Heart right ventricle (tissue), 16 donors: Measurements from ENCODE around the gene MIPEP. TPM values are rescaled to one million over a fixed set of nuclear protein-coding genes. Genes with fewer than 3 reads are reported as not detected.
A peak's percentile ranks its signal among the peaks of the same experiment; 100 is the strongest.

ENCODE experiments used
- ATAC-seq, 8 donors: fragments of 200-7000 bp; cut with Tn5 transposase; one replicate each; pipeline ENCODE4 v1.9.1; 2020; ENCODE audit warnings: mild to moderate bottlenecking in 8 of 8, moderate library complexity in 8 of 8, moderate number of reproducible peaks in 1 of 8
- DNase-seq, 2 donors: peaks; one replicate each; pipeline ENCODE4 v3.0.0-alpha.2; 2020
- H3K27ac ChIP-seq, 10 donors: fragments of 200-600 bp; sonication (generic) in 2 of 10; one replicate each; pipeline versions ENCODE4 v1.5.0 to v1.8.0; 2020 to 2022; ENCODE audit warnings: mild to moderate bottlenecking in 3 of 10
- H3K27me3 ChIP-seq, 7 donors: fragments of 200-600 bp; one replicate each; pipeline ENCODE4 v1.8.0; 2021 to 2022; ENCODE audit warnings: mild to moderate bottlenecking in 2 of 7
- H3K36me3 ChIP-seq, 9 donors: fragments of 200-600 bp; sonication (generic) in 1 of 9; one replicate each; pipeline versions ENCODE4 v1.5.0 to v1.8.0; 2020 to 2022; ENCODE audit warnings: mild to moderate bottlenecking in 2 of 9
- H3K4me1 ChIP-seq, 9 donors: fragments of 200-600 bp; sonication (generic) in 1 of 9; one replicate each; pipeline versions ENCODE4 v1.5.0 to v1.8.0; 2020 to 2022; ENCODE audit warnings: mild to moderate bottlenecking in 4 of 9
- H3K4me3 ChIP-seq, 10 donors: fragments of 200-600 bp; sonication (generic) in 2 of 10; one replicate each; pipeline versions ENCODE4 v1.5.0 to v1.8.0; 2020 to 2022; ENCODE audit warnings: mild to moderate bottlenecking in 7 of 10, moderate library complexity in 2 of 10
- H3K9me3 ChIP-seq, 11 donors: fragments of 200-600 bp in 10 of 11; sonication (generic) in 2 of 11; one replicate each; pipeline versions ENCODE4 v1.5.0 to v1.8.0; 2013 to 2022; ENCODE audit warnings: mild to moderate bottlenecking in 2 of 11, control low read depth in 1 of 11, moderate library complexity in 1 of 11
- CTCF ChIP-seq, 9 donors: fragments of 200-600 bp; sonication (generic) in 2 of 9; IDR thresholded peaks; one replicate each; pipeline versions ENCODE4 v1.5.0 to v1.8.0; 2021 to 2022; ENCODE audit warnings: antibody characterized with exemption in 9 of 9, mild to moderate bottlenecking in 5 of 9, moderate library complexity in 1 of 9
- WGBS, 2 donors: extraction: QIAGEN DNeasy Blood & Tissue Kit; methylation state at CpG; one replicate each; pipeline ENCODE4 v1.1.7; 2013; ENCODE audit warnings: inconsistent platforms in 1 of 2; 5-methylcytosine and 5-hydroxymethylcytosine counted together
- intact Hi-C, 10 donors: fragments of 100-400 bp; cut with DNase I; formaldehyde crosslinking; loops; one replicate each; pipeline versions ENCODE4 v1.11.1 to v1.14.2; 2022
- polyA plus RNA-seq, 2 donors: library from polyadenylated mRNA; stranded (reverse); fragments of 200-250 nt; gene quantifications; one replicate each; pipeline ENCODE4 v1.2.3, GENCODE V29; 2013
- total RNA-seq, 10 donors: library from RNA; stranded (reverse); fragmentation: NEBNext Ultra II Directional in 3 of 10; extraction: Animal tissue kit (Norgen Biotek cat#: 25700) in 3 of 10; gene quantifications; one replicate each; pipeline versions ENCODE4 v1.2.1 to v1.2.4, GENCODE V29; 2021 to 2023
- donor health status: Arrhythmogenic right ventricular cardiomyopathy.
- donor health status: ischemic (EF 13 %, LVEDD 7.1; RV severe dilation, severe dysfunction).
- donor health status: healthy with polysubstance abuse.
- donor health status: DM: no; HTN: yes; CAD: no.
- donor health status: DM: no; HTN: no; CAD: no.
- donor health status: ischemic (EF 25% LVEDD 6.9; RV normal size, moderate dysfunction).
- donor health status: ischemic (EF 25% LVEDD 5.7; RV mildly dilated, moderate dysfunction).
- donor health status: healthy.
- donor health status: DM: yes; HTN: yes; CAD: no.
- donor health status: Ischemic cardiomyopathy.
- donor health status: ischemic (EF 35%, LVEDD 5.7; RV mildly dilated, moderate dysfunction).
- donor health status: nonischemic (EF 11% LVEDD 7.7; RV severe dilation, severe dysfunction).
- donor health status: DM: yes; HTN: yes; CAD: no.
- donor health status: PGD.
- donor health status: ischemic (EF 29% LVEDD 5.4; RV normal size, mild dysfunction).
- donor health status: nonischemic (EF 23%, LVEDD 6.1; RV moderate dilation, normal function).

MIPEP gene
- total and polyA plus RNA-seq, 12 donors = 23.4 to 83.4 (median 44.1) TPM

- DNase-seq = no peak
- peaks cover 0 to 16% (median 0%) of the 10 kb centered on the region in 9 donors for H3K36me3 ChIP-seq
- no peak for ATAC-seq
- H3K27me3 ChIP-seq = no peaks in the 10 kb centered on the region
- intact Hi-C loops = no loop called here
- no peak for TF ChIP-seq CTCF (IDR thresholded peaks at IDR 0.05)
- WGBS, 2 donors = 99 to 100% methylated on average over 2 of the region's 2 CpGs
- no peaks in the 10 kb centered on the region for H3K9me3 ChIP-seq
- no peak overlapping the region for H3K4me3 ChIP-seq
- peaks cover 0 to 7% (median 0%) of the 10 kb centered on the region in 9 donors for H3K4me1 ChIP-seq
- no peak overlapping the region for H3K27ac ChIP-seq
Measured at GRCh38 chr13:23849670-23850069, 39.5 kb downstream of the MIPEP start.

- 72 to 78% methylated on average over 8 of the region's 8 CpGs for WGBS, 2 donors
- Histone ChIP-seq H3K9me3 (no peaks in the 10 kb centered on the region), H3K36me3 (peaks cover 0 to 12% (median 0%) of the 10 kb centered on the region in 9 donors), H3K27me3 (no peaks in the 10 kb centered on the region), H3K27ac (no peak overlapping the region), H3K4me3 (no peak overlapping the region), H3K4me1 (peaks cover 0 to 7% (median 0%) of the 10 kb centered on the region in 9 donors)
- no peak for TF ChIP-seq CTCF (IDR thresholded peaks at IDR 0.05)
- ATAC-seq = peak in 4 of 8 donors; percentile 29 to 61 (median 44)
- DNase-seq = no peak
- intact Hi-C loops = no loop called here
Measured at GRCh38 chr13:23848646-23849141, 40.5 kb downstream of the MIPEP start.

GRCh38 chr13:23848019-23848418 lies 41.2 kb downstream of the MIPEP start:
- WGBS, 2 donors = 84 to 91% methylated on average over 2 of the region's 2 CpGs
- H3K4me1 ChIP-seq = peaks cover 0 to 7% (median 0%) of the 10 kb centered on the region in 9 donors
- DNase-seq = no peak
- H3K4me3 ChIP-seq = no peak overlapping the region
- ATAC-seq = no peak
- H3K27me3 ChIP-seq = no peaks in the 10 kb centered on the region
- H3K27ac ChIP-seq = no peak overlapping the region
- intact Hi-C loops = no loop called here
- TF ChIP-seq CTCF (IDR thresholded peaks at IDR 0.05) = no peak
- H3K9me3 ChIP-seq = no peaks in the 10 kb centered on the region
- H3K36me3 ChIP-seq = peaks cover 0 to 12% (median 0%) of the 10 kb centered on the region in 9 donors

GRCh38 chr13:23847497-23847896 lies 41.7 kb downstream of the MIPEP start:
- H3K4me3 ChIP-seq = no peak overlapping the region
- intact Hi-C loops = no loop called here
- no peaks in the 10 kb centered on the region for H3K27me3 ChIP-seq
- ATAC-seq (no peak), DNase-seq (no peak)
- H3K4me1 ChIP-seq = peaks cover 0 to 7% (median 0%) of the 10 kb centered on the region in 9 donors
- no peak overlapping the region for H3K27ac ChIP-seq
- no peaks in the 10 kb centered on the region for H3K9me3 ChIP-seq
- WGBS, 2 donors = 82 to 91% methylated on average over 2 of the region's 2 CpGs
- TF ChIP-seq CTCF (IDR thresholded peaks at IDR 0.05) = no peak
- peaks cover 0 to 13% (median 0%) of the 10 kb centered on the region in 9 donors for H3K36me3 ChIP-seq
